Activated CD8-positive, alpha-beta memory T cell treated with anti-CD3 and anti-CD28 coated beads for 48 hours (primary cell): Measurements from ENCODE around the gene SSTR3.

Experiments
- DNase-seq, 3 experiments: peaks; one replicate each; pipeline ENCODE4 v3.0.0-alpha.2; 2020; ENCODE audit warnings: low read depth in 2 of 3, low spot score in 2 of 3

The SSTR3 gene

DNA sequence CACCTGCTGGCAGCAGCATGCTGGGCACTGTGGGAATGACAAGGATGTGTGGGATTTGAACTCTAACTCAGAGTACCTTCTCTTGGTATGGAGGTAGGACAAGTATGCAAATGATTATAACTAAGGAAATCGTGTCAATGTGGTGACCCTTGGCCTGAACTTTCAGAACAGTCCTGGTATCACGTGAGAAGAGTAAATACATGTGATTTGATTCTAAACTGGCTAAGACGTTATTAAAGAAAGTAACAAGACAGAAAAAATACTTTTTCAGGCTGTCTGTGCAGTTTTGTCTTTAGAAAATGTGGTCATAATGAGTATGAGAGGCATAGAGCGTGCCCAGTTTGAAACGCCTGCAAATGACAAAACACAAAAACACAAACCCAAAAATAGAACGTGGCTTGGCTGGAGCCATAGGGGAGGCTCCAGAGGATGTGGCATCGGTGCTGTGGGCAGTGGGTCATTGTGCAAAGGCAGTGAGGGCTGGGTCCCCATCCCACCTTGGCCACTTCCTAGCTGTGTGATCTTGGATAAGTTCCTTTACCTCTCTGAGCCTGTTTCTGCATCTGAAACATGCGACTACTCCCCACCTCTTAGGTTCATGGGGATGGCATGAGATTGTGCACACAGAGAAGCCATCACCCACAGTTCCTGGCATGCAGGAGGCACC is 44.2 kb downstream of the SSTR3 start:
- no peak for DNase-seq

GRCh38 chr22:37167176-37167980 is 44.9 kb downstream of the SSTR3 start:
- no peak for DNase-seq

- peak; percentile 70 to 81 (median 79) for DNase-seq
Measured at GRCh38 chr22:37166675-37167066, 45.6 kb downstream of the SSTR3 start.

DNA sequence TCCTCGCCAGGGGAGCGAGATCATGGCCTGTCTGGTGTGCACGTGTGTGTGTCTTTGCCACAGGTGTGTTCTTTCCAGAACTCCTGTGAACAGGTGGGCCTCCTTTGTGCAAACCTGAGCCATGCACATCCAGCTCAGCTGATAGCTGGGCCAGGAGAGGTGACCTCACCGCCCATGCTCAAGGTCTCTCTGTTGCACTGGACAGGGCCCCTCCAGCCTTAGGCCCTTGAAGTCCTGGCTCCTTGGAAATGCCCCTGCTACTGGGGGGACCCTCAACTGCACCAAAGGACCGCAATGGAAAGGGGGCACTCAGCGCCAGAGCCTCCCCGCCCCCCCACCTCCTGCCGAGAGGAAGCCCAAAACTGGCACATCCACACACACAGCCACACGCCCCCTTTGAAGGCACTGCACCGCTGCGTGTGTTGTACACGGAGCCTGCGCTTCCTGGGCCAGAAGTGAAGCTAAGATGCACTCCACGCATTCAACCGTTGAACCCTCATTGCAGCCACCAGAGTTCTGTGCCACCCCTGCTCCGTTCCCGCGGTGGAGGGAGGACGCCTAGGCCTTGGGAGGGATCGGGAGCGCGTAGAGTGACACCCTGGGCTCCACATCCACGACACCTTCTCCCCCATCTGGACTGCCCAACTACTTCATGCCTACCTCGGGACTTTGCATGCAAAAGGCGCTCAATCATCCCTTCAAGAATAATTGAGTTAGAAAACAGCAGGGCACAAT is 46.2 kb downstream of the SSTR3 start:
- no peak for DNase-seq

- DNase-seq = no peak
Measured at GRCh38 chr22:37165066-37165465, 47.2 kb downstream of the SSTR3 start.

DNA sequence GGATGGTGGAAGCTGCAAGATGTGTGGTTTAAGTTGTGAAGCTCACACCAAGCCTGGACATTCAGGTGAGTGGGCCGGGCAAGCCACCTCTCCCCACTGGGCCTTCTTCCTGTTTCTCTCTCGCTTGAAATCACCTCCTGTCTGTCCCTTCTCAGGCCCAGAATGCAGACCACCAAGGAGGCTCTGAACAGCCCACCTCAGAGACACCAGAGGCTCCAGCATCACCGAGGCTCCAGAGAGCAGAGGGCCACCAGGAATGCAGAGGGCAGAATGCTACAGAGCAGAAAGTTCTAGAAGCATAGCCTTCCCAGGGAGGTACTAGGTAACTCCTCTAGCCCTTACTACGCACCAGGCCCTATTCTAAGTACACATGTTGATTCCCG is 47.8 kb downstream of the SSTR3 start:
- DNase-seq = no peak

GRCh38 chr22:37163575-37164504 is 48.4 kb downstream of the SSTR3 start:
- DNase-seq = peak in 1 of 3 experiments; percentile 63

- DNase-seq = no peak
Measured at GRCh38 chr22:37163096-37163489, 49.2 kb downstream of the SSTR3 start.

DNA sequence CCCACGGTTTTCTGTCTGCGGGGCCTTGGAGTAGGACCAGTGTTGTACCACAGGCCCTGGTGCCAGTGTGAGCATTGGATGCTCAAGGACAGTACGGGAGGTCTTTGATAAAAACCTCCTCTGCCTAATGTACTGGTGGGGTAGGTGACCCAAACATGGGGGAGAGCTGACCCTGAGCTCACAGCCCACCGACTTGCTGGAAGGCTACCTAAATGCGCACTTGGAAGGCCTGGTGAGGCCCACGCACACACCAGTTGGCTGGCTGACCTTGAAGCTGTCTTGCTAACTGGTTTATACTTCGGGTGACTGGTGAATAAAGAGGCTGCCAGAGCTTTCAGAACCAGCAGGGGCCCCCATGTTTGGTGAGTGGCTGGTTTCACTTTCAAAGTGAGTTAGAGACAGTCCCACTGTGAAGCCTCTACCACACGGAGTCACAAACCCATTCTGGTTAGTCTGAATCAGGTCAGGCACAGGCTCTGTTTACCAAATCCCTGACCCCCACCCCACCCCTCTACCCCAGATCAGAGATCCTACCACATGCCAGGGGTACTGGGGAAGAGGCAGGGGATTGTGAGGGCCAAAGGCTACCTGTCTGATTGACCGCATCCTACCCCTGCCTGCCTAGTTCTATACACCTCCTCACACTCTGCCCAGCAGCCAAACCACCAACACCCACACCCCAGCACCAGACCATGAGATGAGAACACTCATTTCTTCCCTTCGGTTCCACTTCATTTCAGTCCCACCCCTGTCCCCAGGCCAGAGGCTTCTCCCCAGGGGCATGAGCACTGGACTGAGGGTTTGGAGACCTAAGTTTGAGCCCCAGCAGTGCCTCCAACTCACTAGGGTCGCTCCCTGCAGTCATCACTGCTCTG is 49.8 kb downstream of the SSTR3 start:
- DNase-seq = peak in 2 of 3 experiments; percentile 70 to 85

DNA sequence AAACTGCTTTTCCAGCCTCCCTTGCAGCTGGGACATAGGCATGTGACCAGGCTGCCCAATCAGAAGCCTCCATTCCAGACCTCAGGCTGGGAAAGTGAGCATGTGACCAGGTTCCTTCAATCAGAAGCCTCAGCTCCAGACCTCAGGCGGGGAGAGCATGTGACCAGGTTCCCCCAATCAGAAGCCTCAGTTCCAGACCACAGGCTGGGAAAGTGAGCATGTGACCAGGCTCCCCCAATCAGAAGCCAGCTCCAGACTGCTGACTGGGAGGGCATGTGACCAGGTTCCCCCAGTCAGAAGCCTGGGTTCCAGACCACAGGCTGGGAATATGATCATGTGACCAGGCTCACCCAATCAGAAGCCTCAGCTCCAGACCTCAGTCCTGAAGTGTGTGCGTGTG is 50.8 kb downstream of the SSTR3 start:
- DNase-seq = no peak

- no peak for DNase-seq
Measured at GRCh38 chr22:37160027-37160426, 52.2 kb downstream of the SSTR3 start.

- no peak for DNase-seq
Measured at GRCh38 chr22:37158963-37159290, 53.4 kb downstream of the SSTR3 start.

DNA sequence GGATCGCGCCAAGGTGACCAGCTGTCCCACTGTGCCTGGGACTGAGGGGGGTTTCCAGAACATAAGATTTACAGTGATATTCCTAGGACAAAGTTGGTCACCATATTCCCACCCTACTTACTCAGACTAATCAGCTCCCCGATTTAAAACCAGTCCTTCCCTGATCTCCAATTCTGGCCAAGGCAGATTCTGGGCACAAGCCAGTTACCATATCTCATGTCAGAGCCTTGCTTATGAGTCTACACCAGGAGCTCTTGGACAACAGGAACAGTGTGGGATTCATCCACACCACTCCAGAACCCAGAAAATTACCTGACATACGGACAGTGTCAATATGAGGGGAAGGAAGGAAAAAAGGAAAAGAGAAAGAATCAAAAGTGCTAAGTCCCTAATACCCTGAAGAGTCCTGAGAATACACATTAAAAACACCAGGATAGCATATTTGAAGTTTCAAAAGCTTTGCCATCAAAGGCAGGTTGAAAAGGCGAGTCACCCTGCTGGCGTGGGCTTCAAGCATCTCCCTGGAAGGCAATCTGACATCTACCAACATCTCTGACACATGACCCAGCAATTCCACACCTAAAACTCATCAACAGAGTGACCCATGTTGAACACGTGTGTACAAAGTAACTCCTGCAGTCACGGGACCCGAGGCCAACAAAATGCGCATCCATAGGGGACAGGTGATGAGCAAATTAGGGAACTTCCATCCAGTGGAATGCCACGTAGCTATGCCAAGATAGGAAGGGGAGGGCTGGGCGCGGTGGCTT is 54.6 kb downstream of the SSTR3 start:
- no peak for DNase-seq

DNA sequence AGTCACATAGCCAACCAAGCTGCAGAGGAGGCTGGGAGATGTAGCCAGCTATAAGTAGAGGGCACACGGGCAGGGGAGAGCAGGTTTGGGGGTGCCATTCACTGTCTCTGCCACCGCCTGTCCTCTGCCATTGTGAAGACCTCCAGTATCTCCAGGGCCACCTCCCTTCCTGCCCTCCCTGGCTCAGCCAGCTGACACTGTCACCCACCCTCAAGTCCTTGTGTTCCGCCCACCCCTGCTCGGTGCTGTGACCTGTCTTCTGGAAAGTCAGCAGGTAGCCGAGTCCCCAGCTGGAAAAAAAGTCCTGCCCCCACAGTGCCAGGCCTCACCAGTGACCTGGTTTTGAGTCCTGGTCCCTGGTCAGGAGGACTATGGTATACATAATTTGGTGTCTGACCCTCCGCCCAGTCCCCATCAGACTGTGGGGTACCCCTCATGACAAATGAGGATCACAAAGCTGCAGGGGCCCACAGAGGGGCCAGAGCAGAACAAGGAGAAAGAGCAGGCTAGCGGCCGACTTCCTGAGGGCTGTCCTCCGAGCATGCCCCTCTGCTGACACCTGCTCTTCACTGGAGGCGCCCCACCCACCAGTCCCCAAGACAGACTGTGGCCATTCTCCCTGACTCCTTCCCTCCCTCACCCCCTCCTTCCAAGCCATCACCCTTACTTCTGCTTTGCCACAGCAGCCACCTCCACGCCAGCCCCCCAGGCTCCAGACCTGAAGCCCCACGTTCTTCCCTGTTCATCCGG is 55.4 kb downstream of the SSTR3 start:
- DNase-seq = no peak

GRCh38 chr22:37155971-37156370 is 56.3 kb downstream of the SSTR3 start:
- no peak for DNase-seq

DNA sequence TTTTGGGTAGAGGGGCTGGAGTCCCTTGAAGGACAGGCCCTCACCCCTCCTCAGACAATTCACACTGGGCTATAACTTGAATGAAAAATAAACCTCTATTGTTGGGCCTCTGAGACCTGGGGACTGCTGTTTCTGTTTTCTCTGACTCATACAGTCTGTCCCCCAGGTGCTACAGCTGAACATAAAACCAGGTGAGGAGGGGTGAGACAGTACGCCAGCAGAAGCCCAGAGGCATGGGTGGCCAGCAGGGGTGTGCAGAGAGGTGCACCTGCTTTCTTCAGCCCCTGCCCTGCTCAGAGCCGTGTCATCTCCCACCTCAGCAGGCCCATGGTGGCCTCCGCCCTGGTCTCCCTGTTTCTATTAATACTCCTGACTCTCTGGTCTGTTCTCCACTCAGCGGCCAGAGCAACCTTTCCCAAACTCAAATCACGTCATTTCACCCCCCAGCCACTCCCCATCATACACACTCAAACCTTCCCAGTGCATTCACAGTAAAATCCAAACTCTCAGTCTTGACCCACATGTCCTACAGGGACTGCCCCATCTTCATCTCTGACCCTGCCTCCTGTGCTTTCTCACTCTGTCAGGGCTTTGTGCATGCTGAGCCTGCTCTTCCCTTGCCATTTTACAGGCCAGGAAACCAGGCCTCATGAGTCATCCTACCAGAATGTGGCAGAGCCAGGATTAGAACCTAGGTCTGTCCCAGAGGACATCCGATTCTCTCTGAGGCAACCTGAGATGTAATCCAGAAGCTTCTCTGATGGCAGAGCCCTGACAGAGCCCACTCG is 57.2 kb downstream of the SSTR3 start:
- DNase-seq = no peak
